HG03135 (cell line): ENCODE measurements around the gene CHRNA4.

Experiments
- ATAC-seq: cut with Tn5 transposase; IDR thresholded peaks from one replicate; pipeline ENCODE4 v1.9.1; 2021; ENCODE audit warnings: mild to moderate bottlenecking, moderate library complexity; ENCODE audit not compliant: unreplicated experiment

The CHRNA4 gene

DNA sequence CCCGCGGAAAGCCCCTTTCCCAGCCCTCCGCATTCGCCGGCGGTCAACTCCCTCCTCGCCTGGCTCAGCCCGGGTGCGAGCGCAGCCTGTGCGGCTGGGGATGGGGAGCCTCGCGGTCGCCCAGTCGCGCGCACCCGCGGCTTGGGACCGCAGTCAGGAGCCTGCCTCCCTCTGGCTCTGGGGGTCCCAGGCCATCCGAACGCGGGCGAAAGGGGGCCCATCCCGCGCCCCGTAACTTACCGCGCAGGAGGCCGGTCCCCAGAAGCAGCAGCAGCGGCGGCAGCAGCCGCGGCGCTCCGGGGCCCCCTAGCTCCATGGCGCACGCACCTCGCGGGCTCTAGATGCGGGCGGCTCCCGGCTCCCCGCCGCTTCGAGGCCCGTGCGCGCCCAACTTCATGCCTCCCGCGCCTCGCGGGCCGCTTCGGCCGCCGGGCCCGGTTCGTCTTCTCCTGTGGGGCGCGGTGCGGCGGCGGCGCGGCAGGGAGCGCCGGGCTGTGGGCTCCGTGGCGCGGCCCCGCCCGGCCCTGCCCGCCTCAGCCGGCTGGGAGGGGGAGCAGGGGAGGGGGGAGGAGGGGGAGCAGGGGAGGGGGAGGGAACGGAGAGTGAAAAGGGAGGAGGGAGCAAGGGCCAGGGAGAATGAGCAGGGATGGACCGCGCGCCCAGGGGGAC lies at the start of gene CHRNA4:
TSS of gene CHRNA4 (minus strand) at position 500 of the 669 bp plus-strand sequence. CDS start at position 316, 184 bp downstream.
- ATAC-seq = no peak

DNA sequence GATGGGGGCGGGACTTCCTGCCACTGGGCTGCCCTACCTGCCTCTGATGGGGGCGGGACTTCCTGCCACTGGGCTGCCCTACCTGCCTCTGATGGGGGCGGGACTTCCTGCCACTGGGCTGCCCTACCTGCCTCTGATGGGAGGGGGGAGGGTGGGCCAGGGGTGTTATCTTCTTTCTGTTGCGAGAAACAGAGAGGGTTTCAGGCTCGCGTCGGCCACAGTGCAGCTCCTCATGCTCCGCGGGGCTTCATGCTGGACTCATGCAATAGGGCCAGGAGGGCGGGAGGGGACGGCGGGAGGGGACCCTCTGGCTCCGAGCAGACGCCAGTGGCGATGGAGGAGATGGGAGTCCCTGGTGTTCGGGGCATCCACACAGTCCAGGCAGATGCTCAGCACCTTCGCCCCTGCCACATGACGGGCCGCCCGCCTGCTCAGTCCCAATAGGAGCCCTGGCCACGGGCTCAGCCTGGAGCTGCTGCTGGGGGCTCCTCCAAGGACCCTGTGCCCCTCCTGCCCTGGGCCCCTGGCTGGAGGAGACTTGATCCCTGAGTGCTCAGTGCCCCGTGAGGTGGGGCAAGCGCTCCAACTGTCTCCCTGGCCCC lies 48.8 kb upstream of the CHRNA4 start:
- ATAC-seq = no peak

DNA sequence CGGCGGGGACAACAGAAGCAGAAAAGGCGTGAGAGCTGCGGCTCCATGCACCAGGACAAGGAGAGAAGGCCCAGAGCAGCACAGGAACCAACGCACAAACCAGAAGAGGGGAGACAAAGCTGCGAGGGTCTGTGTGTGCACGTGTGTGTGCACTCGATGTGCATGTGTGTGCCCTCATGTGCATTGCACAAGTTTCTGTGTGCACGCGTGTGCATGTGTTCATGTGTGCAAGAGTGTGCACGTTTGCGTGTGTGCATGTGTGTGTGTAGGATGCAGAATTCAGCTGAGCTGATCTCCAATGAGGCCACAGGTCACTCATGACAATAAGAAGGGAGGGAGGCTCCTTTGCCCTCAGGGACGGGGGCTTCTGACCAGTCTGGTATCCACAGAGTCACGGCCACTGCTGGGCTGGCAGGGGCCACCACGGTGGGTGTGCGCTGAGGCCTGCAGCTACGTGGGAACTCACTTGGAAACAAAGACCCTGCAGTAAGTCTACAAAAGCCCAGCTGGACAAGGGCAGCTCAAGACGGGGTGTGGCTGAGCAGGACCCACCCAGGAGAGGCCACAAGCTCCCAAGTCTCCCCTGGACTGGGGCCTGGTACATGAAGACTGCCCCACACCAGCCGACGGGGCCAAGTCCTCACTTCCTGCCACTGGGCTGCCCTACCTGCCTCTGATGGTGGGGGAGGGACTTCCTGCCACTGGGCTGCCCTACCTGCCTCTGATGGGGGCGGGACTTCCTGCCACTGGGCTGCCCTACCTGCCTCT lies 48.1 kb upstream of the CHRNA4 start:
- no peak for ATAC-seq

DNA sequence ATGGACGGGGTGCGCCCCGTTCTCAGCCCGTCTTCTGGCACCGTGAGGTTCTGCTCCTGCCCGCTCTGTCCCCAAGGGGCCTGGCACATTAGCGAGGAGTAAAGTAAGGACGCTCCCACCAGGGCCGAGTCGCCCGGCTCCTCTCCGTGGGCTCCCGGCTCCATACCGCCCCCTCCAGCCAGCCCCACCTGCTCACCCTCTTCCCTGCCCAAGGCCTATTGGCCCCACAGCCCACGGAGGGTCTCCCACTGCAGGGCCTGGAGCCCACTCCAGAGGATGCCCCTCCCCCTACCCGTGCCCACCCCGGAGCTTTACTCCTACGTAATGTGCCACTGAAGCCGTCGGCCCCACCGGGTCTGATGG lies 47.5 kb upstream of the CHRNA4 start:
- ATAC-seq = no peak

DNA sequence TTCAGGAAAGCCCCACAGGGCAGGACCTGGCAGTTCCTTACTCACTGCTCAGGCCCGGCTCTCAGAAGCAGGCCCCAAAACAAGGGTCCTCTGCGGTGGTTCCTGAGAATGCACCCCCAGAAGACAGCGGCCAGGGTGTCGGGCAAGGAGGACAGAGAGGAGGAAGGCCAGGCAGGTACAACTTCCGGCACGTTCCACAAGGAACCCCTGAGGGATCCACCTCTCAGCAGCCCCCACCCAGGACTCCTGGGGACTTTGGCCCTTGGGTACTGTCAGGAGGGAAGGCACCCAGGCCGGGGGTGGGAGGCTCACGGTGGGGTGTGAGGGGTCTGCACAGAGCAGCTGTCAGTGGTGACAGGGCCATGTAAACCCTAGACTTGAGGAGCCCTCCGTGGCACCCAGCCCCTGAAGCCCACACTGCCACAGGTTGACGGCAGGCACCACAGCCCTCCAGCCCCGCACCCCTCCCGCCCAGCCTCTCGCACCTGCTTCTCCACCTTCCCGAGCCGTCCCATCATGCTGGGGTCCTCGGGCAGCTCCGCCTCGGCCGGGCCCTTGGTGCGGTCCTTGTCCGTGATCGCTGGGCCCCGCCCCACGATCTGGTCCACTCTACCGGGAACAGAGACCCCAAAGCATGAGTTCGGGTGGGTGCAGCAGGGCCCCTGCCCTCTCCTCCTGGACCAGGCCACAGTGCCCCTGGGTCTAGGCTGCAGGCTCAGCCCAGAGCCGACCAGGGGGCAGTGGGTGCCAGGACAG lies 47.0 kb upstream of the CHRNA4 start:
- ATAC-seq = no peak

DNA sequence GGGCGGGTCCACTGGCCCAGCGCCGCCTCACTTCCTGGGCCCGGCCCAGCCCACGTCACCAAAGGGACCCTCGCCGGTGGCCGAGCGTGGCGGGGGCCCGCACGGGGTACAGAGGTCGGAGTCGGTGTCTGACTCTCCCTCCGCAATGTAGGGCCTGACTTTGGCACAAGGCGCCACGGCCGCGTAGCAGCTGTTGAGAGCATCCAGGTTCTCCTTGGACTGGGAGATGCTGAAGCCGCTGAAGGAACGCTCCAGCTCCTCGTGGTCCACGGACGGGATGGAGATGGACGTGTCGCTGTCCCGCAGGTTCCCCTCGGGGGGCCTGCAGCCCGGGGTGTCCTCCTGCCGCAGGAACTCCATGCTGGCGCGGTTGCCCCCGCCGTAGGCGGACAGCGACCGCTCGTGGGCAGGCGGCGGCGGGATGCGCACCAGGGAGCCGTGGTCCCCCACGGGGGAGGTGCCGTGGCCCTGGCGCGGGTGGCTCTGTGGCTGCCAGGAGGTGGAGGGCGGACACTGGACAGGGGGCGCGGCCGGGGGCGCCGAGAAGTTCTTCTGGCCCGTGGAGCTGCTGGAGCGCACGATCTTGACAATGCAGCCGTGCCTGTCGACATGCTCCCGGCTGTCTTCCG lies 45.6 kb upstream of the CHRNA4 start:
- no peak for ATAC-seq

DNA sequence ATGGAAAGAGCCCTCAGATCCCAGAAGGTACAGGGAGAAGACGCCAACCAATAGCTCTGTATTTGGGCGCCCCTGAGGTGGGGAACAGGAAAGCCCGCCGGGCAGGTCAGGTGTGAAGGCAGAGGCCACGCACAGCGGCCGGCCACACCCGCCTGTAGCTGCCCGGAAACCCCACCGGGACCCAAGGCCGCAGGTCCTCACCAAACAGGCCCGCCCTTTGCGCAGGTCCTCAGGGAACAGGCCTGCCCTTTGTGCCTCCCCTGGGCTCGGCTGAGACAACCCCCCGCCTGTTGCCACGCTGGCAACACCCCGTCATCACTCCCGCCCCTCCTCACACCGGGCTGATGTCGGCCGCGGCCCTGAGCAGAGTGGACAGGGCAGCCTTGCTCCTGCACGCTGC lies 44.9 kb upstream of the CHRNA4 start:
- no peak for ATAC-seq

DNA sequence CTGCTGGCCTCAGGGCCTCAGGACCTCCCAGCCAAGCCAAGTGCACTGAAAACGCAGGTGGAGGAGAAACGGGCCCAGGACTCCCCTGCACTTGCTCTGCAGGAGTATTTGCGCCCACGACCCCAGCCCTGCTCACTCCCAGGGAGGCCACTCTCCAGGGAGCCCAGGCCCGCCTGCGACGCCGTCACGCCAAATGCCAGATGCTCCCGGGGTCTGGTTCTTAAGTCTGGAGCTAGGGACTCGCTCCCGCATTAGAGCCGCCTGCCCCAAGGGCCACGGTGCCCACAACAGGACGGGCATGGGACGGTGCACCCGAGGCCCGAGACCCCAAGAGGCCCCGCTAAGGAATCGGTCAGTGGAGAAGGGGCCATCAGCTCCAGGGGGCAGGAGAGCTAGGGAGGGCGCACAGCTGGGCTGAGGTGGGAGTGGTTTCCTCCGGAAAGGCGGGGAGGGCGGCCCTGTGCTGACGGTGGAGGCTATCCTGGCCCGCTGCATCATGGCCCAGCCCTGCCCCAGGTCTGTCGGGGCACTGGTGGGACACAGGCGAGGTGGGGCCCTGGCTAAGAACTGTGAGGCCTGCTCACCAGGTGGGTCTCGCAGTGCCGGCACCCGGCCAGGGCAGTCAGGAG lies 44.1 kb upstream of the CHRNA4 start:
- ATAC-seq = no peak

DNA sequence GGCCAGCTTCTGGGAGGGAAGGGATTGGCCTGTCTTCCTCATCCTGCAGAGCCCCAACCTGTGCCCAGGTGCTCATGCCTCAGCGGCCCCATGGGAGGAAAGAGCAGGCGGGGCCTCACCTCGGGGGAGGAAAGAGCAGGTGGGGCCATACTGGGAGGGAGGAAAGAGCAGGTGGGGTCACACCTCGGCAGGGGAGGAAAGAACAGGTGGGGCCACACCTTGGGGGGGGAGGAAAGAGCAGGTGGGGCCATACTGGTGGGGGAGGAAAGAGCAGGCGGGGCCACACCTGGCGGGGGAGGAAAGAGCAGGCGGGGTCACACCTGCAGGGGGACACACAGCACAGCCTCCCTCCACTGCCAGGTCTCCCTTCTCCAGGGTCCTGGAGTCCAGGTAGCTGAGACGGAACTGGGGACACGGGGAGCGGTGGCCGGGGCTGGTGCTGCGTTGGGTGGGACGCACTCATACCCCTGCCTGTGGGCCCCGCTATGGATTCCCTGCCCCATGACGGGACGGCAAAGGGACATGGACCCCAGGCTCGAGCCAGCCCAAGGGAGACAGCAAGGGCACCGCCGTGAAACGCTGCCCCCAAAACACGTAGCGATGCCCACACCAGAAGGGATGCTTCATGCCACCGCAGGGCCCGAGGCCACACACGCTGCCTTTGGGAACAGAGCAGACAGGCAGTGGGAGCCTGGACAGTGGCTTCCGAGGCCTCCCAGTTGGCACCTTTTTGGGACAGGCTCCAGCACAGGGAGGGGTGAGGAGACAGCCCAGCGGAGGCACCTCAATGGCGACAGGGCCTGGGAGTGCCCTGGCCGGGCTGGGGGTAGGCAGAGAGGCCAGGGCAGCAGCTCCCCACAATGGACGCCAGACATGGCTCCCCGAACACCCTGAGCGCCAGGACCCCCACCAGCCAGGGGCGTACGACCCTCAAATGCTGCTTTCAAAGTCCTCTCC lies 43.3 kb upstream of the CHRNA4 start:
- ATAC-seq = no peak

DNA sequence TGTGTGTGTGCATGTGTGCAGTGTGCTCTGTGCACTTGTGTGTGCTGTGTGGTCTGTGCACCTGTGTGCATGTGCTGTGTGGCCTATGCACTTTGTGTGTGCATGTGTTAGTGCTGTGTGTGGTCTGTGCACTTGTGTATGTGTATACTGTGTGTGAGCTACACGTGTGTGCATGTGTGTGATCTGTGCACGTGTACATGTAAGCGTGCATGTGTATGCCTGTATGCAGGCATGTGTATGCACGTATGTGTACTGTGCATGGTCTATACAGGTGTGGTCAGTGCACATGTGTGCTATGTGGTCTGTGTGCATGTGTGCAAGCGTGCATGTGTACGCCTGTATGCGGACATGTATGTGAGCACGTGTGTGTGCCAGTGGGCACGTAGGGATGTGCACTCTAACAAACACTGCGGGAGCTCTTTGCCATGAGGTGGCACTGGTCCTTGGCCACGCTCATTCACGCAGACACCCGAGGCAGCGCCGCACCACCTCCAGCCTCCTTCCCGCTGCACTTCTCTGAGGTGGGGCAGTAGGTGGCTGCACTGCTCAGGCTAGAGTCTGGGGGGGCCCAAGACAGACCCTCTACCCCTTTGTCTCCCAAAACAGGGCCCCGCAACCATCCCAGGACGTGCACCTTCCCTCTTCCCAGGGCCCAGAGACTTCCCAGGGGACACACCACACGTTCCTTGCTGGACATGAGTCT lies 42.4 kb upstream of the CHRNA4 start:
- ATAC-seq = no peak

DNA sequence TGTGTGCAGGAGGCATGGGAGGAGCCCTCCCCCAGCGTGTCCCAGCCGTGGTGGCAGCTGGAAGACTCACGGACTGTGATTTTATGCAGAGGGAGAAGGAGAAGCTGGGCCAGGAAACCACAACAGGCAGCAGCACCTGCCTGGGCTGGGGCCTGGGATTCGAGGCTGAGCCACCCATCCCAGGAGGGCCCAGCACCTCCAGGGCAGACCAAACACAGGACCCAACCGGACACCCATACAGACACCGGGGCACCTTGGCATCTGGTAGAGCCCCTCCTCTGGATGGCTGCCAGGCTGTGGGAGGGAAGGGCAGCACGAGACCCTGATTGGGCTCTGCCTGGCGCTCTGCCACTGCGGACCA lies 41.7 kb upstream of the CHRNA4 start:
- no peak for ATAC-seq

DNA sequence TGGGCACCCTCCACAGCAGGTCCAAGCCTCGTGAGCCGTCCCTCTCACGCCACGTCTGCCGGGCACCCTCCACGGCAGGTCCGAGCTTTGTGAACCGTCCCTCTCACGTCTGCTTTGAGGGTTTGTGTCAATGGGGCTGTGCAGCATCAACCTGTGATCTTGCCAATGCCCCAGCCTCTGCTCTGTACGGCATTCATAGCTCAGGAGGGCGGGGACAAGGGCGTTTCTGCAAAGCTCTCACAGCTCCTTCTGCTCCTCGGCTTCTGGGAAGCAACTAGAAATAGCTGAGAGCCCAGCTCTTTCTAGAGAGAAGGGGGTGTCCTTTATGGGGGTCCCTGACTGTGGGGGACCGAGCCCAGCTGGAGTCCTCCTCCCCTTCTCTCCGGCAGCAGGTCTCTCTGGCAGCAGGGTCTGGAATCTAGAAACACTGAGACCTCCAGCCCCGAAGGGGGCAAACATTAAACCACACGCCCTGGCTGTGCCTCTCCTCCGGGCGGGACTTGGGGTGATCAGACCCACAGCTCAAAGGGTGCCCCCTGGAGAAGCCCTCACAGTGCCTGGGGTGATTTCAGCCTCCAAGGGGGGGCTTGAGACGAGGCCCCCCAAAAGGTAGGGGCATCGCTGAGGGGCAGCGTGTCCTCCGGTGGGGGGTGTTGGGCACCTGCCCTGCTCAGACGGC lies 41.2 kb upstream of the CHRNA4 start:
- ATAC-seq = no peak

DNA sequence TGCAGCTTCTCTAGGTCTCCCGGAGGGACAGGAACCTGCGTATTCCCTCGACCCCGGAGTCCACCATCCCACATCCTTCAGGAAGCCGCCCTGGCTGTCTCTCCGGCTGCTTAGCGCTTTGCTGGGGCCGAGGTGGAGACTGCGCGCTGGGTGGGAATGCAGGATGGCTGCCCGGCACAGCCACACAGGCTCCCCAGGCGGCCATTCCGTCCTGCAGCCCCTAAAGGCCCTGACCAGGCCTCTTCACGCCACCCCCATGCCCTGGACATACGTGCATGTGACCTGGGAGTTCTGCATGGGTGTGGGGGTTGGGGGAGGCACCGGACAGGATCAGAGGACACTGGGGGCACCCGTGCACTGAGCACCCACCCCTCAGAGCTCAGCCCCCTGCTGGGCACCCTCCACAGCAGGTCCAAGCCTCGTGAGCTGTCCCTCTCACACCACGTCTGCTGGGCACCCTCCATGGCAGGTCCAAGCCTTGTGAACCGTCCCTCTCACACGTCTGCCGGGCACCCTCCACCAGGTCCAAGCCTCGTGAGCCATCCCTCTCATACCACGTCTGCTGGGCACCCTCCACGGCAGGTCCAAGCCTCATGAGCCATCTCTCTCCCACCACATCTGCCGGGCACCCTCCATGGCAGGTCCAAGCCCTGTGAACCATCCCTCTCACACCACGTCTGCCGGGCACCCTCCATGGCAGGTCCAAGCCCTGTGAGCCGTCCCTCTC lies 40.4 kb upstream of the CHRNA4 start:
- no peak for ATAC-seq

DNA sequence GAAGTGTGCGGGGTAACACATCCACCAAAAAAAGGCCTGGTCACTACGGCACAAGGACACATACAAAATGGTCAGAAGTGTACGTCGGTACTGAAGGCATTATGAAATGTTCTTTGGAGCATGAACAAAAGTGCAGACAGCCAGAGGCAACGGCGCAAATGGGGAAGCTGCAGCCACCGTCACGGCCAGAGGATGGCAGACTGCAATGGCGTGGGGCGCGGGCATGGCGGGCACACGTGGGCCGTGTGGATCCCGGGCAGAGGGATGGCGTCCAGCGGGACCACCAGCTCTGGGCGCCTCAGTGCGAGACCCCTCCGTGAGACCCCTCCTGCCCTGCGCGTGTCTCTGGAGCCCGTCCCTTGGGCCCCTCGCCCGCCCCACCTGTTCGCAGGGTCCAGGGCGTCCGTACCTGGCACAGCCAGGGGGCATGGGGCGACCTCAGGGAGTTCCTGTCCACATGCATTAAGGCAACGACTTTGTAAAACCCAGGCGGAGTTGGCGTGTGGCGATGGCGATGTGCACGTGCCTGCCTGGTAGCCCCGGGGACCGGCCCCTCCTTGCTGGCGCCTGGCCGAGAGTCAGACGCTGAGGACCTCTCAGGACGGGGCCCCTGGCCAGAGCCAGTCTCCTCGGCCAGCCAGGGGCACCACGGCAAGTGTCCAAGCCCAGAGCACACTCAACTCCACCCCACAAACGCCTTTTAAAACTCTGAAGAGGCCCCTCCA lies 39.5 kb upstream of the CHRNA4 start:
- ATAC-seq = no peak

DNA sequence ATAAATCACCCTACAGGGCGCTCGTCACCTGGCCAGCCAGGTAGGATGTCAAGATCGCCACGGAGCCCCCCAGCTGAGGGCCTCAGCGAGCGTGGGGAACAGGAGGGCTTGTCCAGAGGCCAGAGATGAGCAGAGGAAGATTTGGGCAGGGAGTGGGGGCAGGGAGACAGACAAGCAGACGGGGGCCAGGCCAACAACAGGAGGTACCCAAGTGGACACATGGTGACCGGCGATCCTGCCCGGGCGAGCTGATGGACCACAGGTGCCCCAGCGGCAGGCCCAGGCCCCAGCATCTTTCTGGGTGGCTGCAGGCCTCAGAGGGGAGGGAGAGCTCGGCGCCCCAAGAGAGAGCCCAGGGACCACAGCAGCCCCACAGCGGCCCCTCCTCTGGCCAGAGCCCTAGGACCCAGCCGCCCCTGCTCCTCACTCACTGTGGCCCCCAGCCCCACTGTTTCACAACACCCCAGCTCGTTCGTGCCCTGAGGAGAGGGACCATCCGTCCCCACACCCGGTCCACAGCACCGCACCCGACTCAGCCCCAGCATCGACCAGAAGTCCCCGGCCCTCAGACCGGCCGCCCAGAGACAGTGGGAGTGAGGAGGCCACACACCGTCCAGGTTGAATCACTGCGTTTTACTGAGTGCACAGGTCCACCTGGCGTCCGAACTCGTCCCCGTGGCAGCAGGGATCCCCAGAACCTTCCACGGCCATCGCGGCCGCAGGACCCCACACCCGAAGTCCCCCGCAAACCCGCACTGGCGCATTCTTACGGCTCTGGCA lies 38.6 kb upstream of the CHRNA4 start:
- no peak for ATAC-seq
